IPS DF 6.9 (cell line): Measurements from ENCODE around the gene PDE4D.
"Not testable (repeated sequence)": the region's sequence is repeated elsewhere in the genome, so short reads cannot be mapped to it uniquely, and the experiment has no call there.

ENCODE experiments used
- DNase-seq: peaks from one replicate; pipeline ENCODE4 v3.0.0-alpha.2; 2013; ENCODE audit warnings: low read depth, low spot score
- H3K27ac ChIP-seq: one replicate; pipeline ENCODE4 v1.5.1; 2013; ENCODE audit warnings: low read length, control low read depth
- H3K27me3 ChIP-seq: 2 replicates; pipeline ENCODE4 v1.6.1; 2013; ENCODE audit warnings: mild to moderate bottlenecking, low read length; ENCODE audit not compliant: control insufficient read depth, insufficient read depth
- H3K36me3 ChIP-seq: 2 replicates; pipeline ENCODE4 v1.6.1; 2013; ENCODE audit warnings: low read length; ENCODE audit not compliant: control insufficient read depth, insufficient read depth
- H3K4me1 ChIP-seq: 2 replicates; pipeline ENCODE4 v1.6.1; 2013; ENCODE audit warnings: low read length; ENCODE audit not compliant: control insufficient read depth, insufficient read depth
- H3K4me3 ChIP-seq: 2 replicates; pipeline ENCODE4 v1.5.1; 2013; ENCODE audit warnings: mild to moderate bottlenecking, low read length
- H3K9me3 ChIP-seq: 2 replicates; pipeline ENCODE4 v1.6.1; 2013; ENCODE audit warnings: low read length, inconsistent platforms; ENCODE audit not compliant: control insufficient read depth, insufficient read depth
- WGBS: extraction: QIAGEN DNeasy Blood & Tissue Kit; methylation state at CpG from one replicate; pipeline ENCODE4 v1.1.7; 2013; ENCODE audit warnings: mixed read lengths, missing lambda C conversion rate; ENCODE audit not compliant: insufficient read length, insufficient coverage; 5-methylcytosine and 5-hydroxymethylcytosine counted together

Gene PDE4D

GRCh38 chr5:59416451-59416850 lies 477.1 kb downstream of the PDE4D start:
- H3K27ac ChIP-seq = no peak overlapping the region
- H3K4me3 ChIP-seq = no peak overlapping the region
- no peaks in the 10 kb centered on the region for H3K4me1 ChIP-seq
- no peak for DNase-seq
- no CpG with 5 or more reads among the region's 1 CpG for WGBS
- H3K9me3 ChIP-seq = no peaks in the 10 kb centered on the region
- no peaks in the 10 kb centered on the region for H3K36me3 ChIP-seq
- no peaks in the 10 kb centered on the region for H3K27me3 ChIP-seq

- WGBS = no CpG with 5 or more reads among the region's 4 CpGs
- no peaks in the 10 kb centered on the region for H3K36me3 ChIP-seq
- no peaks in the 10 kb centered on the region for H3K9me3 ChIP-seq
- H3K4me1 ChIP-seq = no peaks in the 10 kb centered on the region
- no peaks in the 10 kb centered on the region for H3K27me3 ChIP-seq
- H3K27ac ChIP-seq = no peak overlapping the region
- H3K4me3 ChIP-seq = no peak overlapping the region
- DNase-seq = no peak
Measured at GRCh38 chr5:59416026-59416425, 477.5 kb downstream of the PDE4D start.

- no peak for DNase-seq
- WGBS = no CpG with 5 or more reads among the region's 2 CpGs
- Histone ChIP-seq H3K9me3 (peaks cover 3% of the 10 kb centered on the region), H3K4me1 (no peaks in the 10 kb centered on the region; the same call in 1 of the 2 replicates), H3K36me3 (no peaks in the 10 kb centered on the region), H3K4me3 (no peak overlapping the region), H3K27me3 (no peaks in the 10 kb centered on the region), H3K27ac (no peak overlapping the region)
Measured at GRCh38 chr5:59412428-59412827, 481.1 kb downstream of the PDE4D start.

GRCh38 chr5:59408997-59409396 lies 484.5 kb downstream of the PDE4D start:
- WGBS = no CpG with 5 or more reads among the region's 3 CpGs
- not testable (repeated sequence) for H3K36me3 ChIP-seq, H3K4me1 ChIP-seq, DNase-seq, H3K4me3 ChIP-seq, H3K27ac ChIP-seq, H3K27me3 ChIP-seq, H3K9me3 ChIP-seq

GRCh38 chr5:59407967-59408366 lies 485.6 kb downstream of the PDE4D start:
- H3K27me3 ChIP-seq = no peaks in the 10 kb centered on the region
- no peak overlapping the region for H3K27ac ChIP-seq
- WGBS = no CpG with 5 or more reads among the region's 1 CpG
- H3K9me3 ChIP-seq = peaks cover 3% of the 10 kb centered on the region
- no peak overlapping the region for H3K4me3 ChIP-seq
- no peaks in the 10 kb centered on the region for H3K36me3 ChIP-seq
- no peaks in the 10 kb centered on the region; the same call in 1 of the 2 replicates for H3K4me1 ChIP-seq
- no peak for DNase-seq

GRCh38 chr5:59401637-59402036 lies 491.9 kb downstream of the PDE4D start:
- Histone ChIP-seq H3K4me1 (no peaks in the 10 kb centered on the region), H3K27ac (no peak overlapping the region), H3K9me3 (no peaks in the 10 kb centered on the region), H3K36me3 (no peaks in the 10 kb centered on the region), H3K27me3 (no peaks in the 10 kb centered on the region), H3K4me3 (no peak overlapping the region)
- no peak for DNase-seq
- WGBS = no CpG with 5 or more reads among the region's 2 CpGs

- DNase-seq, H3K27me3 ChIP-seq, H3K27ac ChIP-seq, H3K4me3 ChIP-seq, H3K4me1 ChIP-seq, H3K36me3 ChIP-seq, H3K9me3 ChIP-seq: not testable (repeated sequence)
- WGBS = no CpG with 5 or more reads among the region's 15 CpGs
Measured at GRCh38 chr5:59394956-59395355, 498.6 kb downstream of the PDE4D start.

- H3K4me1 ChIP-seq = no peaks in the 10 kb centered on the region
- no CpG with 5 or more reads among the region's 4 CpGs for WGBS
- DNase-seq = no peak
- no peaks in the 10 kb centered on the region for H3K9me3 ChIP-seq
- no peak overlapping the region for H3K27ac ChIP-seq
- H3K36me3 ChIP-seq = no peaks in the 10 kb centered on the region
- H3K27me3 ChIP-seq = no peaks in the 10 kb centered on the region
- no peak overlapping the region for H3K4me3 ChIP-seq
Measured at GRCh38 chr5:59393585-59394420, 499.7 kb downstream of the PDE4D start.

GRCh38 chr5:59391576-59391975 lies 501.9 kb downstream of the PDE4D start:
- H3K27ac ChIP-seq = no peak overlapping the region
- no peak overlapping the region for H3K4me3 ChIP-seq
- H3K9me3 ChIP-seq = no peaks in the 10 kb centered on the region
- DNase-seq = no peak
- no peaks in the 10 kb centered on the region for H3K36me3 ChIP-seq
- 96% methylated on average over 1 of the region's 1 CpG for WGBS
- no peaks in the 10 kb centered on the region for H3K27me3 ChIP-seq
- no peaks in the 10 kb centered on the region for H3K4me1 ChIP-seq

GRCh38 chr5:59390989-59391388 lies 502.5 kb downstream of the PDE4D start:
- no peaks in the 10 kb centered on the region for H3K9me3 ChIP-seq
- H3K4me3 ChIP-seq = no peak overlapping the region
- no peaks in the 10 kb centered on the region for H3K4me1 ChIP-seq
- DNase-seq = no peak
- no peaks in the 10 kb centered on the region for H3K27me3 ChIP-seq
- H3K36me3 ChIP-seq = no peaks in the 10 kb centered on the region
- no peak overlapping the region for H3K27ac ChIP-seq

GRCh38 chr5:59390074-59390659 lies 503.4 kb downstream of the PDE4D start:
- no peak overlapping the region for H3K27ac ChIP-seq
- no peaks in the 10 kb centered on the region for H3K9me3 ChIP-seq
- H3K27me3 ChIP-seq = no peaks in the 10 kb centered on the region
- no peaks in the 10 kb centered on the region for H3K36me3 ChIP-seq
- WGBS = 100% methylated on average over 1 of the region's 2 CpGs
- no peaks in the 10 kb centered on the region for H3K4me1 ChIP-seq
- DNase-seq = no peak
- H3K4me3 ChIP-seq = no peak overlapping the region
